ENCODE measurements around the gene WDFY4. TPM values are rescaled to one million over a fixed set of nuclear protein-coding genes. Genes with fewer than 3 reads are reported as not detected.

The WDFY4 gene
- total RNA-seq (2012; rRNA removed) (not detected in 2 replicates), polyA plus RNA-seq (2012; rRNA removed) (not detected in 2 replicates), Bru-seq, nascent RNA (percentile 0 among the genes with signal in this experiment), BruChase-seq, experiment 1, labeled RNA remaining after a 6-hour chase (not detected), BruChase-seq, experiment 2, labeled RNA remaining after a 2-hour chase (percentile 0 among the genes with signal in this experiment)
- not detected in 2 replicates for polyA plus RNA-seq (2012; cell fraction: cytosol; rRNA removed)
- not detected in 2 replicates for polyA plus RNA-seq (2012; cell fraction: nucleus; rRNA removed; ENCODE audit: low replicate concordance)
- long read RNA-seq = 0 reads

- intact Hi-C loops (cut with micrococcal nuclease) = no loop called here
- Histone ChIP-seq H3K56ac (ENCODE audit: extremely low read depth, insufficient read depth, low read length) (no peak within 1 kb of the TSS), H3K27ac (ENCODE audit: insufficient read depth, low read length) (no peak within 1 kb of the TSS), H2AFZ (replicated peaks; ENCODE audit: low read length, poor library complexity) (no peak within 1 kb of the TSS), H4K5ac (ENCODE audit: low read depth, low read length) (no peak within 1 kb of the TSS), H2BK5ac (ENCODE audit: low read depth, low read length, poor library complexity, severe bottlenecking) (no peak within 1 kb of the TSS), H3K14ac (replicated peaks; ENCODE audit: low read depth, low read length) (no peak within 1 kb of the TSS), H2BK20ac (ENCODE audit: low read depth, low read length) (no peak within 1 kb of the TSS), H3K18ac (ENCODE audit: low read depth, low read length) (no peak within 1 kb of the TSS), H3K36me3 (ENCODE audit: control insufficient read depth, insufficient read depth, low read length) (no peaks in the 10 kb centered on the region), H3K79me1 (ENCODE audit: low read depth in 1 of 2, low read length in 2 of 2) (no peaks in the 10 kb centered on the region), H4K8ac (ENCODE audit: low read depth in 2 of 2, low read length in 2 of 2) (no peak within 1 kb of the TSS), H4K91ac (ENCODE audit: insufficient read depth, low read depth, low read length) (no peak within 1 kb of the TSS), H3K4me3 (ENCODE audit: insufficient read depth, low read depth, low read length) (no peak within 1 kb of the TSS), H3K9me1 (ENCODE audit: insufficient read depth, low read length) (no peaks in the 10 kb centered on the region), H3K9me3 (ENCODE audit: control insufficient read depth, insufficient read depth, low read length) (no peaks in the 10 kb centered on the region), H3K27me3 (ENCODE audit: control insufficient read depth, insufficient read depth, low read length) (peaks cover 5% of the 10 kb centered on the region), H2AK9ac (replicated peaks; ENCODE audit: low read depth, low read length, poor library complexity) (no peak within 1 kb of the TSS), H4K20me1 (ENCODE audit: insufficient read depth, low read length) (no peaks in the 10 kb centered on the region), H3K4me1 (ENCODE audit: control insufficient read depth, insufficient read depth, low read length) (no peaks in the 10 kb centered on the region), H3K9ac (ENCODE audit: low read depth, low read length) (no peak within 1 kb of the TSS), H2BK120ac (ENCODE audit: low read depth, low read length) (no peak within 1 kb of the TSS), H2BK15ac (ENCODE audit: low read depth, low read length) (no peak within 1 kb of the TSS), H3K23ac (ENCODE audit: low read depth, low read length) (no peak within 1 kb of the TSS), H3K4ac (ENCODE audit: low read depth, low read length) (no peak within 1 kb of the TSS), H2AK5ac (ENCODE audit: low read depth, low read length) (no peak within 1 kb of the TSS), H3K4me2 (ENCODE audit: low read depth, low read length) (no peak within 1 kb of the TSS)
- POLR2A ChIA-PET (ENCODE audit: unreplicated experiment) = no interaction called here
- dilution Hi-C loops (cut with HindIII; ENCODE audit: low sequenced_read_pairs, unreplicated experiment) = no loop called here
- in situ Hi-C loops (cut with MboI; ENCODE audit: low sequenced_read_pairs) = no loop called here
- BruUV-seq (replicated peaks) = no TSS peak
- no peak for ATAC-seq (ENCODE audit: low read depth)
- 65% methylated on average over 5 of the region's 23 CpGs; no CpG with 5 or more reads in 1 of the 2 experiments for WGBS, 2 experiments (ENCODE audit: extremely low coverage in 2 of 2, insufficient read length in 1 of 2)
- no peak for TF ChIP-seq MAFK (IDR thresholded peaks at IDR 0.05; ENCODE audit: low read depth, low read length)
- no peak for TF ChIP-seq RAD21 (IDR thresholded peaks at IDR 0.05; ENCODE audit: low read length)
- no peak for TF ChIP-seq CHD1 (IDR thresholded peaks at IDR 0.05; ENCODE audit: low read depth, low read length)
- no peak for TF ChIP-seq FOS (IDR thresholded peaks at IDR 0.05; ENCODE audit: low read depth, low read length)
- TF ChIP-seq, protein P1, sequence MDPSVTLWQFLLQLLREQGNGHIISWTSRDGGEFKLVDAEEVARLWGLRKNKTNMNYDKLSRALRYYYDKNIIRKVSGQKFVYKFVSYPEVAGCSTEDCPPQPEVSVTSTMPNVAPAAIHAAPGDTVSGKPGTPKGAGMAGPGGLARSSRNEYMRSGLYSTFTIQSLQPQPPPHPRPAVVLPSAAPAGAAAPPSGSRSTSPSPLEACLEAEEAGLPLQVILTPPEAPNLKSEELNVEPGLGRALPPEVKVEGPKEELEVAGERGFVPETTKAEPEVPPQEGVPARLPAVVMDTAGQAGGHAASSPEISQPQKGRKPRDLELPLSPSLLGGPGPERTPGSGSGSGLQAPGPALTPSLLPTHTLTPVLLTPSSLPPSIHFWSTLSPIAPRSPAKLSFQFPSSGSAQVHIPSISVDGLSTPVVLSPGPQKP (IDR thresholded peaks at IDR 0.05; ENCODE audit: borderline replicate concordance, low read depth, low read length) = no peak
- TF ChIP-seq SMC3 (IDR thresholded peaks at IDR 0.05; ENCODE audit: low read depth, low read length) = no peak
- TF ChIP-seq RFX5 (IDR thresholded peaks at IDR 0.05; ENCODE audit: low read depth, low read length) = no peak
- no peak for TF ChIP-seq MAZ (IDR thresholded peaks at IDR 0.05; ENCODE audit: borderline replicate concordance, low read depth, low read length)
- TF ChIP-seq, protein P2, sequence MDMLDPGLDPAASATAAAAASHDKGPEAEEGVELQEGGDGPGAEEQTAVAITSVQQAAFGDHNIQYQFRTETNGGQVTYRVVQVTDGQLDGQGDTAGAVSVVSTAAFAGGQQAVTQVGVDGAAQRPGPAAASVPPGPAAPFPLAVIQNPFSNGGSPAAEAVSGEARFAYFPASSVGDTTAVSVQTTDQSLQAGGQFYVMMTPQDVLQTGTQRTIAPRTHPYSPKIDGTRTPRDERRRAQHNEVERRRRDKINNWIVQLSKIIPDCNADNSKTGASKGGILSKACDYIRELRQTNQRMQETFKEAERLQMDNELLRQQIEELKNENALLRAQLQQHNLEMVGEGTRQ (IDR thresholded peaks at IDR 0.05; ENCODE audit: low read depth, low read length) = no peak
- no peak for TF ChIP-seq NFE2L2 (IDR thresholded peaks at IDR 0.05; ENCODE audit: low read depth, low read length)
- TF ChIP-seq CTCF (conservative IDR thresholded peaks at IDR 0.05; ENCODE audit: low read depth, low read length) = no peak
- TF ChIP-seq POLR2A (IDR thresholded peaks at IDR 0.05; ENCODE audit: low read depth, low read length) = no peak
- TF ChIP-seq CEBPB (IDR thresholded peaks at IDR 0.05; ENCODE audit: low read depth, low read length) = no peak
- no peak for TF ChIP-seq RCOR1 (IDR thresholded peaks at IDR 0.05; ENCODE audit: insufficient replicate concordance, low read length)
- DNase-seq = no peak
- CTCF ChIA-PET = no interaction called here
These were observed at the start of gene WDFY4 for GRCh38 chr10:48684792-48685623. TSS of gene WDFY4 (plus strand) at chr10:48684873. CDS start at chr10:48709733, 24,860 bp downstream.

Data from IMR-90 (cell line).